Measurements from ENCODE around the gene FLNB.

The FLNB gene

DNA sequence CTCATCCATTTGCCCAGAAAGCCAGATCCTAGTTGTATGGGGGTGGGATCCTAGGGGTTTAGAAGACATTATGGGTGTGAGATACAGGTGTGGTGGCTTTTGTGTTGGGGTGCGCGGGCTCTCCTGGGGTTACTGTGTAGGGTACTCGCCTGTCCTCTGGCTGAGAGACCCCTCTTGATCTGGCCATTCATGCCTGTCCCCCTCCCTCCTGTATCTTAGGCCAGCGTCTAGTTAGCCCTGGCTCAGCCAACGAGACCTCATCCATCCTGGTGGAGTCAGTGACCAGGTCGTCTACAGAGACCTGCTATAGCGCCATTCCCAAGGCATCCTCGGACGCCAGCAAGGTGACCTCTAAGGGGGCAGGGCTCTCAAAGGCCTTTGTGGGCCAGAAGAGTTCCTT lies 161.1 kb downstream of the FLNB start:
- DNase-seq = no peak

DNA sequence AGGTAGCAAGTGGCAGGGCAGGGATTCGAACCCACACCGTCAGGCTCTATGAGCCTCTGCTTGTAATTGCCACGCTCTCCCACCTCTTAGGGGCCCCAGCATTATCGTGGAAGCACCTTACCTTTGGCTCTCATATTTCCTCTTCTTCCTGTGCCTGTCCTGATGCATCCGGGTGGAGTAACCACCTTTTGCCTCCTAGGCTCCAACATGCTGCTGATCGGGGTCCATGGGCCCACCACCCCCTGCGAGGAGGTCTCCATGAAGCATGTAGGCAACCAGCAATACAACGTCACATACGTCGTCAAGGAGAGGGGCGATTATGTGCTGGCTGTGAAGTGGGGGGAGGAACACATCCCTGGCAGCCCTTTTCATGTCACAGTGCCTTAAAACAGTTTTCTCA lies 162.2 kb downstream of the FLNB start:
- DNase-seq = no peak

DNA sequence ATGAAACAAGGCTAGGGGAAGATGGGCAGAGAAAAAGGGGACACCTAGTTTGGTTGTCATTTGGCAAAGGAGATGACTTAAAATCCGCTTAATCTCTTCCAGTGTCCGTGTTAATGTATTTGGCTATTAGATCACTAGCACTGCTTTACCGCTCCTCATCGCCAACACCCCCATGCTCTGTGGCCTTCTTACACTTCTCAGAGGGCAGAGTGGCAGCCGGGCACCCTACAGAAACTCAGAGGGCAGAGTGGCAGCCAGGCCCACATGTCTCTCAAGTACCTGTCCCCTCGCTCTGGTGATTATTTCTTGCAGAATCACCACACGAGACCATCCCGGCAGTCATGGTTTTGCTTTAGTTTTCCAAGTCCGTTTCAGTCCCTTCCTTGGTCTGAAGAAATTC lies 162.9 kb downstream of the FLNB start:
- no peak for DNase-seq

DNA sequence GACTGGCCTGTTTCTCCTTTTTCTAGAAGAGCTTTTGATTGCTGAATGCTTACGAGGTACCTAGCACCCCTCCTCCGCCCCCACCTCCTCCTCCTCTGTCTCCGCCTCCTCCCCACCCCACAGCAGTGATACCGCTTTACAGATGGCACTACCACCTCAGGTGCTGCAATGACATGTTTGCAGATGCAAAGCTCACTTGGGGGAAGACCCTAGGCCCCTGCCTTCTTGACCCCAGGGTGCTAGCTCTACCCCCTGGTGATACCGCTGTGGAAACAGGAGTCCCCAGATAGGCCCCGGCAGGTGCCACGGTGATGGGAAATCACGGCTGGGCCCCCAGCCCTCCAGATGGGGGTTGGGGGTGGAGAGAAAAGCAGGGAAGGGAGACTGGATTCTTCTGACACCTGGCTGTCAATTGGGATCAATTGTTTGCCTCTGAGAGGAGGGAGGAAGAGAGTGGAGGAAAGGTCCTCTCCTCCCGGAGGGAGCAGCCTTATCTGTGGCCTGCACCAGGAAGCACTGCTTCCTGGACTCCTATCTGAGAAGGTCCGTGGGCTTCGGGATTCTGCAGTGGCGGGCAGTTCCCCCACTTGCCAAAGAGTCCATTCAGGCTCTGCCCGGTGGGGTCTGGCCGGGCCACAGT lies 164.9 kb downstream of the FLNB start:
- no peak for DNase-seq

DNA sequence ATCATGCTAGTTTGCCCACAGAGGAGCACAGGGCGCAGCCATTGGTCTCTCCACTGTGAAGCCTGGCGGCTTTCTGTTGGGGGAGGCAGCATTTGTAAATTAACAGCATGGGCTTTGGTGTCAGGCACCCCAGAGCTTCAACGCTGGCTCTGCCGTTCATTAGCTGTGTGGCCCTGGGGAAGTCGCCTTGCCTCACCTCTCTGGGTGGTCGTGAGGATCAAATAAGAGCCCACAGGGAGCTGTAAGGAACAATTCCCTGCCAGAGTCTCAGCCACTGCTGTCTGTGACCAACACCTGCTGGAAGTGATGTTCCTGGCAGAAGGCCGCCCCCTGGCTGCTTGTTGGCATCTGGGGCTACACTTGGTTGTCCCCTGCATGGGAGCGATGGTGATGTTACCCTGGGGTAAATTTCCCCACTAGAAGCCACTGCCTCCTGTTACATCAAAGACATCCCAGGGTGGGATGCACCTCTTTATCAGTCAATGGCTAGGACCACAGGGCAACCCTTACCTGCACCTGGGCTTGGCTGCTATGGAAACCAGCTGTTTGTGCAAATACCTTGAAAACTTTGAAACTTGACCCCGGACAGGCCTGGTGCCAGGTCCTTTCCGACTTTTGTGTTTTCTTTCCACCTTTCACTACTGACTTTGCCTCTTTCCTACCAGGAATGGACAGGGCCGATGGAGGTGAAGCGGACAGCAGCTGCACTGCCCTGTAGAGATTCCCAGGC lies 165.6 kb downstream of the FLNB start:
- DNase-seq = peak in 1 of 4 experiments; percentile 24

DNA sequence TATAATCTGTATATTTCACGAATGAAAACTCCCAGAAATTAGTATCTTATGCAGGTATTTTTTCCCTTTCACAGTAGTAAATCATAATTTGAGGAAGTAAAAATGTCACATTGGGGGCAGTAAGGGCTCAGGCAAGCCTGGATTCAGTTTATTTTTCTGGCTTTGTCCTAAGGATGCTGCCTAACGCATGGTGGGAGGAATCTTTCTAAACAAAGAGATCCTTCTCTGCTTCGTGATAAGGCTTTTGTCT lies 166.9 kb downstream of the FLNB start:
- no peak for DNase-seq

DNA sequence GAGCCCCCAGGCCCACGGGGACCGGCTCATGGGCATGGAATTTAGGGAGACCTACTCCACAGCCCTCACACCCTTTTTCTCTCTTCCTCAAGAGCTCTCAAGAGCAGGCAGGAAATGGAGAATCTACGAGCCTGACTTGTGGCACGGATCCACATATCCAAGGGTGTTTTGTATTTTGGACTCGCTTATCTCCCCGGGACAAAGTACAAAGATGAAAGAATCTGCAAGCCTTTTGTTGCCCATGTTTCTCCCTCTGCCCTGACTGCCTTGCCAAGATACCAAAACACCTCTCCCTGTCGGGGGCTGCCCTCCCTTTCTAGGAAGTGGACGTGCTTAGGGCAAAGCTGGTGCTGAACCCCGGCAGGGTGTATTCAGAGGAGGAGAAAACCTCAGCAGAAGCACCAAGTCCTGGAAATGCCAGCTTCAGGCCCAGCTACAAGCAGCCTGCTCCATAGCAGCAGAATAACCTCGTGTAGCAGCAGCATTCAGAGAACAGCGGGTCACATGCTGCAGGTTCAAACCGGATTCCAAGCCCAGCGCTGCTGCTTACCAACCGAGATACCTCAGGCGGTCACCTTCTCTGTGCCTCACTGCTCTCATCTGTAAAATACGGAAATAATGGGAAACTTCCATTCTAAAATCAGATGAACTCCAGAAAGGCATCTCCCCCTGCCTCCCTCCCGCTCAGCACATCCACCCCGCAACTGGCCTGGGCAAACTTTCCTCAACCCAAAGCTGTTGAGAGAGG lies 167.4 kb downstream of the FLNB start:
- no peak for DNase-seq

DNA sequence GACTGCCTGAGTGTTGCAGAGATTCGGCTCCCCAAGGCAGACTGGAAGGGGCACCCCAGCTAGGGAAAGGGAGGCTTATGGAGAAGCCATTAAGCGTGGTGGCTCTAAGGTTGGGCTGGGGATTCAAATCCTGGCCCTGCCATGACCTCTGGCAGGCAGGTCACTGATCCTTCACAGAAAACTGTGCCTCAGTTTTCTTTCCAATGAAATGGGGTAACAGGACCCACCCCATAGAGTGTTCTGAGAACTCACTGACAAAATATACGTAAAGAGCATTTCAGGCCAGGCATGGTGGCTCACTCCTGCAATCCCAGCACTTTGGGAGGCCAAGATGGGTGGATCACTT lies 167.9 kb downstream of the FLNB start:
- DNase-seq = no peak

DNA sequence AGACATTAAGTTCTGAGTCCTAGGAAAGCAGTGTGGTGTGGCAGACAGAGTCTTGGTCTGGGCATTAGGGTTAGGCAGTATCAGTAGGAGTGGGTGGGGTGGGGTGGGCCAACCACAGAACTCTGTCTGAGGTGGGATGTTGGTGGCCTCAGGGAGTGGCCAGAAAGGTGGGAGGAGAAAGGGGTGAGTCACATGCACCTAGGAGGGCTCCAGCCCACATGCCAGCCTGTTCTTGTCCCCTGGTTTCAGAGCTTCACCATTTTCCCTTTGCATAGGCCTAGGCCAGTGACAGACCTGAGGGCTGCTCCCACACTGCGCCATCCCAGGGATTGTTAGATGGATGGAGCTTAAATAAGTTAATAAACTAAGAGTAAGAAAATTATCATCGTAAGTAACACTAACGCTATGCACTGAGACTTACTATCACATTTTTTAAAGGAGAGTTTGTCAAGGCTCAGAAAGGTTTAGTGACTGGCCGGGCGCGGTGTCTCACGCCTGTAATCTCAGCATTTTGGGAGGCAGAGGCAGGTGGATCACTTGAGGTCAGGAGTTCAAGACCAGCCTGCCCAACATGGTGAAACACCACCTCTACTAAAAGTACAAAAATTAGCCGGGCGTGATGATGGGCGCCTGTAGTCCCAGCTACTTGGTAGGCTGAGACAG lies 168.7 kb downstream of the FLNB start:
- DNase-seq = no peak

DNA sequence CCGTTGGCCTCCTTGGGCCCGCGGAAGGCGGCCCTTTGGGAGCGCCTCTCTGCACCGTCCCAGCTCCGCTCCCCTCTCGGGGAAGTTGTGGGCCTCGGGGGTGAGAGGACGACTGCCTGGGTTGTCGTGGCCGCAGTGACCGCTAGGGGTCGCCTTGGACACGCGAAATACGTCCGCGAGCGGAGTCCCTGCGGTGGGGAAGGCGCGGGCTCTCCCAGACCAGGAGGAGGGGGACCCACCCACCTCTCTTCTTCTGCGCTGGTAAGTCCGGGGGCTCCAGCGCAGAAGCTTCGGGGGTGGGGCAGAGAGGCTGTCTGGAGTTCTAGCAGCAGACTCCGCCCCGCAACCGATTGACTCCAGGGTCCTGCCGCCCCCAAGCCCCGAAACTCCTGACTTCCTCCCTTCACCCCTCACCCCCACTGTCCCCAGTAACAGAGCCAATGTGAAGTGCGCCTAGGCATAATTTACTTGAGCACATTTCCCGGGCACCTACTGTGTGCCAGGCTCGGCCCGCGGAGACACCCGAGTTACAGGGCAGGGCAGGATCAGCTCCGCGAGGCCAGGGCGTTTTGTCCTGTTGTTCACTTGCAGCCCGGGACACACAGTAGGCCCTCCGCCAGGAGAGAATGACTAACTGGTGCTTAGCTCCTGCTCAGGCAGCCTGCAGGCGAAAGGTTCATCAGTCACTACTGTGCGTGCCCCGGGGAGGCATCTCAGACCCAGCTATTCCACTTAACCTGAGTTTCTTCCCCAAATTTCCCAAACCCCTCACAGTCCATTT lies 169.7 kb downstream of the FLNB start:
- DNase-seq = peak; percentile 83 to 92 (median 90)

DNA sequence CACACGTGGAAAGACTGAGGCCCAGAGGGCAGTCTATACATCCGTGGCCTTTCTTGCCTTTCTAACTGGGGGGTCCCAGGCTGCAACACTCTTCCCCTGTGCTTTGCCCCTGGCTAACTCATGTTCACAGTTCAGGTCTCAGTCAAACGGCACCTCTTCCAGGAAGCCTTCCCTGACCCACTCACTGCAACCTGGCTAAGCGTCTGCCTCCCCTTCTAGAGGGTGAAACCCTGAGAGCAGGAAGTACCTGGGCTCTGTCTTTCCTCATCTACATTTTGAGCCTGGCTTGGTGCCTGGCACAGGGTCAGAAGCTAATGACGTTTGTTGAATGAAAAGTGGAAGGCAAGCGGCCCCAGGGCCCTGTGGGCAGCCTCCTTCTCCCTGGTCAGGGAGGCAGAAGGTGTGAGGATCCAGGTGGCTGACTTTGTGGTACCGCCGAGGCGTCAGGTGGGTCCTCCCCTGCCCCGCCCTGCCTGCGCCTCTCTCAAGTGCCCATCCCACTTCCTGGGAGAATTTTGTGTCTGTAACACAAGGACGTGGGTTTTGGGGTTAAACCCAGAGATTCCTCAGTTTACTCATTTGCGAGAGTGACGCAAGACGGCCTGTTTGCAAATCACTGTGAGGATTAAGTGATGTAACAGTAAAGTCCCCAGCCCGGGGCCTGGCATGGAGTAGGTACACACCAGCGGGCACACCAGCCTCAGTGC lies 170.5 kb downstream of the FLNB start:
- DNase-seq = no peak

DNA sequence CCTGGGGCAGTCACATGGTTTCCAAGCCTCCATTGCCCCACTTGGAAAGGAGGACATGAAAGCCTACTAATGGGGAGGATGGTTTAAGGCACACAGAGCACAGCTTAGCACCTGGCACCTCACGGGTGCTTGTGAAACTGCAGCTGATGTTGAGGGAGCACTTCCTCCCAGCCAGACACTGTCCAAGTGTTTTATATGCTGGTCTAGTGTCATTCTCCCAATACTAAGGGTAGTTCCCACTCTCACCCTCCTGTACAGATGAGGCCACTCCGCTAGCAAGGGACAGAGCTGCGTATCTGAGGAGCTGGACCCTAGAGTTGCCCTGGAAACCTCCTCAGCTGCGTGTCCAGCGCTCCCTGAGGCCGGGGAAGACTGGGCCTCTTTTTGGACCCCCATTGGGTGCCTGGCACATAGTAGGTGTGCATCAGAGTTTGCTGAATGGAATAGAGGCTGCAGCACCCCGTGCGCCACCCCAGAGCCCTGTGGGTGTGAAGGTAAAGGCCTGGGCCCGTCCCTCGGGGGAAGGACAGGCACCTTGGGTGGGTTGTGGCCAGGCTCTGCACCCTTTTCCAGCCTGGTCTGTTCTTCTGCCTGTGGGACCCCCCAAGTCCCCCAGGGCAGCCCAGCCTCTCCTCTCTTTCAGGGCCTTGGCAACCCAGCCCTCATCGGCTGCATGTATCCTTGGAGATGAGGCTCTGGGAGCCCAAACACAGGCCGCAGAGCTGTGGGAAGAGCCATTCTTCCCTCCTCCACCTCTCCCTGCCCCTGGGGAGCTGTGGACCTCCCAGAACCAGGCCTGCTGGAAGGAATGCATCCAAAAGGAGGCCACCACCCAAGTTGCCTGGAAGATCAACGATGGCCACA lies 171.2 kb downstream of the FLNB start:
- DNase-seq = no peak

DNA sequence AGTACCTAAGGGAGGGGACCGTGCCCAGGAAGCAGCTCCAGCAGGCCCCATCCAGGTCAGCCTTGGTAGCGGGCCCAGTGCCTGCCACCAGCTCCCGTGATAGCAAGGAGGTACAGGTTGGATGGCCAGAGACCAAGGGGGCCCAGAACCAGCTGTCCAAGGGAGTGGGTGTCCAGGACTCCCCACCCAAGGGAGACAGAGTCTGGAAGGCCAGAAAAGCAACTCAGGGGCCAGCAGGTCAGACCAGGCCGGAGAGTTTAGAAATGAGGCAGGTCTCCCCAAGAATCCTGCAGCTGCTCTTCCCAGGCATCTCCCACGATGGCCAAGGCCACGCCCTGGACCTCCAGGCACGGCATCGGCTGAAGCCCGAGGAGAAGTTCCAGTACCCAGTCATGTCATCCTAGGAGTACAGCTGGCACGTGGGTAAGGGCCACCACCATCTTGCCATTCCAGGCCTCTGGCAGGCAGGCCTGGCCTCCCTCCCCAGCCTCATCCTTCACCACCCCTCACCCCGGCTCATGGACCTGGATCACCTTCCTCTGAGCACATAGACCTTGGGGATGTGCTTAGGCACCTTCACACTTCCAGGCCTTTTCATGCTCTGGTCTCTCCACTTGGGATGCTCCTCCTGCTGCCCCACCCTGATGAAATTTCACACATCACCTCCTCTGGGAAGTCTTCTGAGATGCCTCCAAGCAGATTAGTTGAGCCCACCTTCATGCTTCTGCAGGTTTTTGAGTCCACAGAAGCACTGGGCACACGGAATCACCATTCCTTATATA lies 172.1 kb downstream of the FLNB start:
- DNase-seq = no peak

DNA sequence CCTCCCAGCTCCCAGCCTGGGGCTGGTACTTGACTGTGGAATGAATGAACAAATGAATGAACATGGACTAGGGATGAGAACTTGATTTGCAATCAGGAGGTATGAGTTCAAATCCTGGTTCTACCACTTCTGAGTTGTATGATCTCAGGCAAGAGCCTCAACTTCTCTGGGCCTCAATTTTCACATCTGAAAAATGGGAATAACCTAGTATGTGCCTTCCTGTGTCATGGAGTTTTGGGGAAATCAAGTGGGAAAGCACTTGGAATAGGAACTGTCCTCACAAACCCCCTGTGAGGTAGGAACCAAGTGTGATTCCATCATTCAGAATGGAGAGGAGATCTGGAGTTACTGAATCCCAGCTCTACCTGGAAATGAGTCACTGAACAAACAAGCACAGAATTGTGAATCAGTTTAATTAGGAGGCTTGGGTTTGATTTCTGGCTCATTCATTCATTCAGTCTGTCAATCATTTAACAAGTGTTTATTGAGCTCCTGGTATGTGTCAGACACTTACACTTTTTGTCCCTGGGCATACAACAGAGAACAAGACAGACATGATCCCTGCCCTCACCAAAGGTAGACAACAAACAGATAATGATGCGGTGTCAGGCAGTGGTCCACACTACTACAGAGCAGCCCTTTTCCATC lies 172.8 kb downstream of the FLNB start:
- no peak for DNase-seq

DNA sequence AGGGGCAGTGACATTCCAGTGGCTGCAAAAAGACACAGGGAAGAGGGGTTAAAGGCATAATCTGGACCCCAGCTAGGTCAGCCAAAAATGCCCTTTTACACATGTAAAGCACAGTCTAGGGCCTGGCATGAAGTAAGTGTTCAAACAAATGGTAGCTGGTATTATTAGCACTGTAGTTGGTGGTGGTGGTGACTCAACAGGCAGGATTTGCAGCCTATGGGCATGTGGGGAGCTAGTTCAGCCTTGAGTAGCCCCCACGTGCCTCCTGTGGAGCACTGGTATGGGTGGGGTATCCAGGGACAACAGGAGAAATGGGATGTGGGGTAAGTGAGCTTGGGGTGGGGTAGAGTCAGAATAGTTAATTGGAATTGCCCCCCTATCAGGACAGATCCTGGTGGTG lies 175.0 kb downstream of the FLNB start:
- no peak for DNase-seq

DNA sequence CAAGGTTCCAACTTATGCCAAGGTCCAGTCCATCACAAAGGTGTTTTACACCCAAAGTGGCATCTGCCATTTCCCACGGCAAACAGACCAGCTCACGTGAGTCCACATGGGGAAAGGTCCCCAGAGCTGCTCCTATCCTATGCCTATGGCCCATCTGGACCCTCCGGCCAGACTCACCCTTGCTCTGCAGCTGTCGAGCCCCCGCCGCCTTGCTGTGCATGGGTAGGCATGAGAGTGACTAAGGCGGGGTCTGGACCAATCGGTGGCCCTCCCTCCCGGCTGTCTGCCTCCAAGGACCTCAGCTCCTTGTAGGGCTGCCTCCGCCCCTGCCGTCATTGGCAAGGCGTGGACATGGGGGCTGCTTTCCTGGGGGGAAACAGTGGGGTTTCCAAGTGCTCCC lies 175.7 kb downstream of the FLNB start:
- DNase-seq = no peak

DNA sequence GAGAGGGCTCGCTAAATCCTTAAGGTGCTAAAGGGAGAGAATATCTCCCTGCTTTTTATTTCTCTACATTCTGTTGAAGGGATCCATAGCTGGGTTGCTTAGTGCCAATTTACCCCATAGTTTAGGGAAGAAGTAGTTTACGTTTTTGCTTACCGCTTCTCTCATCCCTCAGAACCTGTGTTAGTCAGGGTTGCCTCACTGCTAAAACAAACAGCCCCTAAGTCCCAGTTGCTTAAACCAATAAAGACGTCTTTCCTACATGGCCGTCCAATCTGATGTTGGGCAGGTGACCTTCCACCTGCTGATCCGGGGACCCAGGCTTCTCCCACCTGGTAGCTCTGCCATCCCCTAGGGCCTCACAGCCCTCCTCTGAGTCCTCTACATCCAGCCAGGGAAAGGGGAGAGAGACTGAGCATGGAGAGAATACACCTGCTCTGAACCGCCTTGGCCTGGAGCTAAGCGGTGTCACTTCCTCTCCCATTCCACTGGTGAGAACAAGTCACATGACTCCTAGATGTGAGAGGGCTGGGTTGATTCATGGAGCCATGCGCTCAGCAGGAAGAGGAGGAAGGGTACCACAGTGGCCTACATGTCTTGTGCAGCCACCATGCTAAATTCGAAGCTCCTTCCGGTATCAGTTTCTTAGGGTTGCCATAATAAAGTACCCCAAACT lies 176.2 kb downstream of the FLNB start:
- DNase-seq = no peak

DNA sequence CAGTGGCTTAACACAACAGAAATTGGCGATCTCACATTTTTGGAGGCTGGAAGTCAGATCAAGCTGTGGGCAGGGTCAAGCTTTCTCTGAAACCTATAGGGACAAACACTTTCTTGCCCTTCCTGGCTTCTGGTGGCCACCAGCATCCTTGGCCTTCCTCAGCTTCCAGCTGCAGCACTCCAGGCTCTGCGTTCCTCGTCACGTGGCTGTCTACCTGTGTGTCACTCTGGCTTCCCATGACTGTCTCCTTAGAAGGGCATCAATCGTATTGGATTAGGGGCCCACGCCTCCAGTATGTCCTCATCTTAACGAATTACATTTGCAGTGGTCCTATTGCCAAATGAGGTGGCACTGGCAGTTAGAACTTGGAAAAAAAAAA lies 176.7 kb downstream of the FLNB start:
- DNase-seq = no peak

DNA sequence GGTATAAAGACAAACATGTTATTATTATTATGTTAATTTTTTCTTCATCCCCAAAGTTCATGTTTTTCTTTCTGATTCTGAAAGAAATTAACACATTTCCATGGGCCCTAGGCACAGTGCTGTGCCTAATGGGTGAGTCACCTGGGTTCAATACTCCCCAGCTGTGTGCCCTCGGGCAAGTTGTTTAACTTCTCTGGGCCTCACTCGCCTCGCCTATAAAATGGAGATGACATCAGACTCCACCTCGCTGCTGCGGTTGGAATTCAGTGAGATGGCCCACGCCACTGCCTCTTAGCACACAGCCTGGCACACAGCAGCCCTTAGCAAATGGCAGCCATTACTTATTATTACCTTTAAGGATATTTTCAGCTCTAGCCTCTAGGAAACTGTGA lies 179.9 kb downstream of the FLNB start:
- no peak for DNase-seq

Measured in activated naive CD4-positive, alpha-beta T cell (primary cell).